GM21360 (cell line): ENCODE data around the gene PLP2.

Experiments used
- ATAC-seq: cut with Tn5 transposase; IDR thresholded peaks from one replicate; pipeline ENCODE4 v1.9.1; 2021; ENCODE audit warnings: mild to moderate bottlenecking, moderate library complexity; ENCODE audit not compliant: unreplicated experiment

Gene PLP2

GRCh38 chrX:49186125-49187027 is 14.7 kb downstream of the PLP2 start, which contains the start of gene PRICKLE3:
PRICKLE3 (minus strand) TSS chrX:49186373; CDS start chrX:49186297, 76 bp downstream.
- peak; percentile 32 for ATAC-seq

- ATAC-seq: no peak
Observed at GRCh38 chrX:49187028-49187394, 15.3 kb downstream of the PLP2 start.

GRCh38 chrX:49187526-49187925 is 15.8 kb downstream of the PLP2 start:
- no peak for ATAC-seq

GRCh38 chrX:49188468-49189076 is 16.9 kb downstream of the PLP2 start:
- ATAC-seq: no peak

- no peak for ATAC-seq
Observed at GRCh38 chrX:49189606-49190005, 17.9 kb downstream of the PLP2 start.

- ATAC-seq: peak; percentile 72
Observed at GRCh38 chrX:49190821-49191573, 19.3 kb downstream of the PLP2 start.

GRCh38 chrX:49191574-49192011 is 19.9 kb downstream of the PLP2 start:
- ATAC-seq: no peak

- ATAC-seq: no peak
Observed at GRCh38 chrX:49192722-49193328, 21.1 kb downstream of the PLP2 start.

GRCh38 chrX:49193542-49193964 is 21.9 kb downstream of the PLP2 start:
- ATAC-seq: no peak

GRCh38 chrX:49197543-49198087 is 25.9 kb downstream of the PLP2 start:
- ATAC-seq: no peak

GRCh38 chrX:49198540-49199314 is 27.0 kb downstream of the PLP2 start:
- ATAC-seq: no peak

- no peak for ATAC-seq
Observed at GRCh38 chrX:49199315-49199595, 27.6 kb downstream of the PLP2 start.

- ATAC-seq: peak; percentile 82
Observed at GRCh38 chrX:49199906-49200771, 28.4 kb downstream of the PLP2 start, which contains the start of gene SYP. SYP (minus strand) TSS chrX:49200193; CDS start chrX:49200186, 7 bp downstream.

GRCh38 chrX:49202022-49202421 is 30.3 kb downstream of the PLP2 start:
- no peak for ATAC-seq

GRCh38 chrX:49203536-49203935 is 31.8 kb downstream of the PLP2 start:
- ATAC-seq: no peak

- no peak for ATAC-seq
Observed at GRCh38 chrX:49204017-49204416, 32.3 kb downstream of the PLP2 start.

- ATAC-seq: no peak
Observed at GRCh38 chrX:49204709-49205108, 33.0 kb downstream of the PLP2 start.

- no peak for ATAC-seq
Observed at GRCh38 chrX:49205443-49205842, 33.7 kb downstream of the PLP2 start.

- ATAC-seq: no peak
Observed at GRCh38 chrX:49206543-49206942, 34.8 kb downstream of the PLP2 start.
